Stimulated activated CD4-positive, alpha-beta T cell treated with anti-CD3 and anti-CD28 coated beads, Interleukin-4, amount 100 ng/mL, for 1 hour (primary cell): ENCODE data around the gene IL1RAPL1.
"Not testable (repeated sequence)": the region's sequence is repeated elsewhere in the genome, so short reads cannot be mapped to it uniquely, and the experiment has no call there.

ENCODE experiments used
- DNase-seq: peaks from one replicate; pipeline ENCODE4 v3.0.0-alpha.2; 2020

IL1RAPL1 gene

GRCh38 chrX:29295987-29296680 is 708.9 kb downstream of the IL1RAPL1 start:
- no peak for DNase-seq

- DNase-seq = no peak
Observed at GRCh38 chrX:29297171-29297800, 710.0 kb downstream of the IL1RAPL1 start.

- DNase-seq = no peak
Observed at GRCh38 chrX:29299684-29300083, 712.4 kb downstream of the IL1RAPL1 start.

GRCh38 chrX:29308726-29309125 is 721.5 kb downstream of the IL1RAPL1 start:
- no peak for DNase-seq

GRCh38 chrX:29315931-29316330 is 728.7 kb downstream of the IL1RAPL1 start:
- DNase-seq = no peak

- DNase-seq = no peak
Observed at GRCh38 chrX:29318012-29318411, 730.8 kb downstream of the IL1RAPL1 start.

GRCh38 chrX:29332429-29332828 is 745.2 kb downstream of the IL1RAPL1 start:
- DNase-seq = not testable (repeated sequence)

- not testable (repeated sequence) for DNase-seq
Observed at GRCh38 chrX:29333091-29333490, 745.8 kb downstream of the IL1RAPL1 start.

GRCh38 chrX:29348288-29348687 is 761.0 kb downstream of the IL1RAPL1 start:
- no peak for DNase-seq

- no peak for DNase-seq
Observed at GRCh38 chrX:29359276-29359675, 772.0 kb downstream of the IL1RAPL1 start.

GRCh38 chrX:29374765-29375164 is 787.5 kb downstream of the IL1RAPL1 start:
- DNase-seq = not testable (repeated sequence)

GRCh38 chrX:29376584-29376983 is 789.3 kb downstream of the IL1RAPL1 start:
- no peak for DNase-seq

- no peak for DNase-seq
Observed at GRCh38 chrX:29382811-29383210, 795.6 kb downstream of the IL1RAPL1 start.

GRCh38 chrX:29388509-29388908 is 801.3 kb downstream of the IL1RAPL1 start:
- DNase-seq = no peak

- DNase-seq = no peak
Observed at GRCh38 chrX:29397506-29397905, 810.3 kb downstream of the IL1RAPL1 start.

GRCh38 chrX:29407357-29407756 is 820.1 kb downstream of the IL1RAPL1 start:
- no peak for DNase-seq

- no peak for DNase-seq
Observed at GRCh38 chrX:29419774-29420553, 832.7 kb downstream of the IL1RAPL1 start.

- no peak for DNase-seq
Observed at GRCh38 chrX:29422034-29422433, 834.8 kb downstream of the IL1RAPL1 start.

- no peak for DNase-seq
Observed at GRCh38 chrX:29431895-29432294, 844.6 kb downstream of the IL1RAPL1 start.

- no peak for DNase-seq
Observed at GRCh38 chrX:29432534-29432933, 845.3 kb downstream of the IL1RAPL1 start.

- DNase-seq = no peak
Observed at GRCh38 chrX:29434939-29435338, 847.7 kb downstream of the IL1RAPL1 start.

GRCh38 chrX:29435396-29435795 is 848.1 kb downstream of the IL1RAPL1 start:
- DNase-seq = no peak

- no peak for DNase-seq
Observed at GRCh38 chrX:29447867-29448266, 860.6 kb downstream of the IL1RAPL1 start.

GRCh38 chrX:29453333-29453732 is 866.1 kb downstream of the IL1RAPL1 start:
- no peak for DNase-seq
